GM18517 (cell line): ENCODE results near the gene NDUFB5.
"Not testable (repeated sequence)": the region's sequence is repeated elsewhere in the genome, so short reads cannot be mapped to it uniquely, and the experiment has no call there.

Experiments
- ATAC-seq: cut with Tn5 transposase; IDR thresholded peaks from one replicate; pipeline ENCODE4 v1.9.1; 2021; ENCODE audit warnings: mild to moderate bottlenecking, moderate library complexity; ENCODE audit not compliant: unreplicated experiment

The NDUFB5 gene

GRCh38 chr3:179630753-179631451 is 26.3 kb downstream of the NDUFB5 start:
- no peak for ATAC-seq

GRCh38 chr3:179640469-179640868 is 35.9 kb downstream of the NDUFB5 start:
- no peak for ATAC-seq

GRCh38 chr3:179642871-179643270 is 38.3 kb downstream of the NDUFB5 start:
- ATAC-seq, result no peak

- not testable (repeated sequence) for ATAC-seq
These were observed 39.2 kb downstream of the NDUFB5 start for GRCh38 chr3:179643837-179644236.

GRCh38 chr3:179646177-179646576 is 41.6 kb downstream of the NDUFB5 start:
- ATAC-seq, result no peak

GRCh38 chr3:179651687-179652446 is 47.3 kb downstream of the NDUFB5 start:
- ATAC-seq, result no peak

- ATAC-seq, result peak; percentile 69
These were observed 48.0 kb downstream of the NDUFB5 start, which contains the start of gene USP13 for GRCh38 chr3:179652447-179653095. Gene USP13, plus strand, starts transcription at chr3:179653040. Its CDS starts 186 bp downstream, at chr3:179653226.

GRCh38 chr3:179653096-179653797 is 48.7 kb downstream of the NDUFB5 start:
- peak; percentile 43 for ATAC-seq

GRCh38 chr3:179655236-179655635 is 50.6 kb downstream of the NDUFB5 start:
- ATAC-seq, result no peak

- no peak for ATAC-seq
These were observed 54.0 kb downstream of the NDUFB5 start for GRCh38 chr3:179658606-179659005.

GRCh38 chr3:179660872-179661271 is 56.3 kb downstream of the NDUFB5 start:
- no peak for ATAC-seq

- no peak for ATAC-seq
These were observed 57.2 kb downstream of the NDUFB5 start for GRCh38 chr3:179661777-179662176.

- ATAC-seq, result no peak
These were observed 58.5 kb downstream of the NDUFB5 start for GRCh38 chr3:179663093-179663492.

GRCh38 chr3:179666030-179666429 is 61.4 kb downstream of the NDUFB5 start:
- ATAC-seq, result no peak

- ATAC-seq, result no peak
These were observed 61.9 kb downstream of the NDUFB5 start for GRCh38 chr3:179666436-179667035.

GRCh38 chr3:179668429-179668828 is 63.8 kb downstream of the NDUFB5 start:
- no peak for ATAC-seq

- no peak for ATAC-seq
These were observed 65.7 kb downstream of the NDUFB5 start for GRCh38 chr3:179670311-179670710.

GRCh38 chr3:179671309-179671708 is 66.7 kb downstream of the NDUFB5 start:
- no peak for ATAC-seq

GRCh38 chr3:179671747-179672242 is 67.2 kb downstream of the NDUFB5 start:
- no peak for ATAC-seq

GRCh38 chr3:179672918-179673317 is 68.3 kb downstream of the NDUFB5 start:
- ATAC-seq, result no peak
